ENCODE measurements around the gene IQUB. TPM values are rescaled to one million over a fixed set of nuclear protein-coding genes. Genes with fewer than 3 reads are reported as not detected.

The IQUB gene
- total and polyA plus RNA-seq, 2 donors (not counting 3 experiments of a cell fraction or from before 2014, with no cell fraction given): 0.01 TPM; not detected in 1

- Histone ChIP-seq H3K27me3 (ENCODE audit: control insufficient read depth in 2 of 2, insufficient read depth in 2 of 2, low read length in 2 of 2) (no peaks in the 10 kb centered on the region), H4K20me1 (replicated peaks; ENCODE audit: control insufficient read depth, extremely low read depth, insufficient read depth, low read length) (no peaks in the 10 kb centered on the region), H3K9ac (replicated peaks; ENCODE audit: extremely low read depth, insufficient read depth, low read length) (peak overlapping the region; percentile 95), H3K79me2 (ENCODE audit: control insufficient read depth, insufficient read depth, low read length) (peaks cover 20% of the 10 kb centered on the region), H3K9me3 (replicated peaks; ENCODE audit: control insufficient read depth, insufficient read depth, low read length) (no peaks in the 10 kb centered on the region), H3K4me3 (replicated peaks in 1 of 3; ENCODE audit: insufficient read depth in 1 of 3, low read depth in 1 of 3, low read length in 3 of 3) (peak overlapping the region; percentile 66 to 98 (median 88)), H3K4me1 (ENCODE audit: control insufficient read depth, extremely low read depth, insufficient read depth, low read length) (peaks cover 6% of the 10 kb centered on the region), H2AFZ (ENCODE audit: low read depth, low read length) (peak overlapping the region; percentile 99), H3K4me2 (ENCODE audit: insufficient read depth, low read length) (peak overlapping the region; percentile 90), H3K36me3 (ENCODE audit: control insufficient read depth in 2 of 2, extremely low read depth in 1 of 2, insufficient read depth in 2 of 2, low read length in 2 of 2) (no peaks in the 10 kb centered on the region), H3K27ac (ENCODE audit: insufficient read depth, low read depth, low read length) (peak overlapping the region; percentile 75), H3K9me1 (replicated peaks; ENCODE audit: control insufficient read depth, extremely low read depth, insufficient read depth, low read length) (no peaks in the 10 kb centered on the region)
- ChIA-PET CTCF (interaction anchor here (0.6 to 2.0 kb wide), 11 partner anchors 9 to 543 kb away, joined by 3 to 20 read pairs (median 4); partner anchors contain the start of genes IQUB and WASL), POLR2A (interaction anchor here (0.6 to 1.6 kb wide), 6 partner anchors 9 to 314 kb away, joined by 3 to 16 read pairs (median 4); partner anchors contain the start of gene IQUB)
- DNase-seq (ENCODE audit: low read depth, low spot score): no peak
- no TSS peak for BruUV-seq (replicated peaks)
- TF ChIP-seq JUN (IDR thresholded peaks at IDR 0.05; ENCODE audit: borderline replicate concordance, insufficient read depth, insufficient read length, low read depth): no peak
- no peak for TF ChIP-seq POLR2AphosphoS5 (IDR thresholded peaks at IDR 0.05; ENCODE audit: insufficient read depth, low read depth, low read length)
- TF ChIP-seq FOS (IDR thresholded peaks at IDR 0.05; ENCODE audit: borderline replicate concordance, insufficient read depth, low read length): no peak
- no peak for TF ChIP-seq CTCF (IDR thresholded peaks at IDR 0.05; ENCODE audit: extremely low read depth in 1 of 2, insufficient read depth in 1 of 2, low read depth in 1 of 2, low read length in 2 of 2)
- TF ChIP-seq MYC (IDR thresholded peaks at IDR 0.05; ENCODE audit: low read depth, low read length): no peak
- no peak for TF ChIP-seq EZH2 (IDR thresholded peaks at IDR 0.05; ENCODE audit: borderline replicate concordance, low read depth, low read length, severe bottlenecking)
- no peak for TF ChIP-seq MAX (IDR thresholded peaks at IDR 0.05; ENCODE audit: insufficient read depth, insufficient read length)
- TF ChIP-seq POLR2A (IDR thresholded peaks at IDR 0.05; ENCODE audit: low read depth, low read length): no peak
- TF ChIP-seq GATA2 (IDR thresholded peaks at IDR 0.05; ENCODE audit: insufficient read depth, insufficient read length, low read depth, low read length): no peak
- no peak for FAIRE-seq
- intact Hi-C loops (cut with micrococcal nuclease) (loop anchor here (1.0 to 5.0 kb wide), 2 partner anchors 11 to 189 kb away; partner anchors contain the start of gene WASL), dilution Hi-C loops (cut with MboI; ENCODE audit: extremely low pct_ligation_motif_present, low sequenced_read_pairs) (no loop called here)
Measured at GRCh38 chr7:123558289-123558874, 24.0 kb upstream of the IQUB start.

Data from endothelial cell of umbilical vein (primary cell).